SK-N-DZ (cell line): Measurements from ENCODE around the gene PSMD14. TPM values are rescaled to one million over a fixed set of nuclear protein-coding genes. Genes with fewer than 3 reads are reported as not detected.
"Not testable (repeated sequence)": the region's sequence is repeated elsewhere in the genome, so short reads cannot be mapped to it uniquely, and the experiment has no call there.

Experiments
- DNase-seq: peaks from one replicate; pipeline ENCODE4 v3.0.0-alpha.2; 2015; ENCODE audit warnings: low spot score
- polyA plus RNA-seq, 2 experiments: library from polyadenylated mRNA; depleted of rRNA; stranded (reverse); fragments of >200 nt; gene quantifications; 2 replicates each; pipeline ENCODE4 v1.2.3, GENCODE V29; 2014

The PSMD14 gene
- 129 and 140 TPM in 2 replicates for polyA plus RNA-seq (2014; cell fraction: cytosol; rRNA removed)
- polyA plus RNA-seq (2014; cell fraction: nucleus; rRNA removed) = 53.8 and 77.2 TPM in 2 replicates

GRCh38 chr2:161308178-161308955 is at the start of gene PSMD14:
PSMD14 (plus strand) TSS chr2:161308425; CDS start chr2:161318826, 10,401 bp downstream.
- DNase-seq = peak; percentile 94

GRCh38 chr2:161265874-161266273 is 42.4 kb upstream of the PSMD14 start:
- no peak for DNase-seq

GRCh38 chr2:161269111-161269510 is 39.1 kb upstream of the PSMD14 start:
- no peak for DNase-seq

GRCh38 chr2:161273038-161273760 is 35.0 kb upstream of the PSMD14 start:
- peak; percentile 53 for DNase-seq

GRCh38 chr2:161278564-161279229 is 29.5 kb upstream of the PSMD14 start:
- peak; percentile 58 for DNase-seq

- DNase-seq = not testable (repeated sequence)
These were observed 28.9 kb upstream of the PSMD14 start for GRCh38 chr2:161279230-161279815.

GRCh38 chr2:161280906-161281323 is 27.3 kb upstream of the PSMD14 start:
- peak; percentile 88 for DNase-seq

- not testable (repeated sequence) for DNase-seq
These were observed 26.5 kb upstream of the PSMD14 start for GRCh38 chr2:161281615-161282310.

GRCh38 chr2:161282311-161282644 is 25.9 kb upstream of the PSMD14 start:
- not testable (repeated sequence) for DNase-seq

- DNase-seq = no peak
These were observed 24.3 kb upstream of the PSMD14 start for GRCh38 chr2:161283926-161284325.

- no peak for DNase-seq
These were observed 4.6 kb upstream of the PSMD14 start for GRCh38 chr2:161303535-161304050.

GRCh38 chr2:161306919-161307318 is 1.3 kb upstream of the PSMD14 start:
- DNase-seq = no peak

GRCh38 chr2:161307676-161308075 is 549 bp upstream of the PSMD14 start:
- DNase-seq = no peak

- DNase-seq = no peak
These were observed 4.8 kb downstream of the PSMD14 start for GRCh38 chr2:161312996-161313395.

- no peak for DNase-seq
These were observed 7.2 kb downstream of the PSMD14 start for GRCh38 chr2:161315380-161315779.

GRCh38 chr2:161316701-161317100 is 8.5 kb downstream of the PSMD14 start:
- DNase-seq = no peak

- no peak for DNase-seq
These were observed 13.9 kb downstream of the PSMD14 start for GRCh38 chr2:161321944-161322648.

- DNase-seq = no peak
These were observed 16.7 kb downstream of the PSMD14 start for GRCh38 chr2:161324876-161325275.

GRCh38 chr2:161327582-161327981 is 19.4 kb downstream of the PSMD14 start:
- DNase-seq = no peak

- DNase-seq = no peak
These were observed 24.2 kb downstream of the PSMD14 start for GRCh38 chr2:161332371-161332967.
